Activated gamma-delta T cell (primary cell): ENCODE results near the gene VSTM2B.

Source experiments
- DNase-seq: peaks from one replicate; lab custom pipeline; 2025; lab: John Stamatoyannopoulos, UW

Gene VSTM2B

DNA sequence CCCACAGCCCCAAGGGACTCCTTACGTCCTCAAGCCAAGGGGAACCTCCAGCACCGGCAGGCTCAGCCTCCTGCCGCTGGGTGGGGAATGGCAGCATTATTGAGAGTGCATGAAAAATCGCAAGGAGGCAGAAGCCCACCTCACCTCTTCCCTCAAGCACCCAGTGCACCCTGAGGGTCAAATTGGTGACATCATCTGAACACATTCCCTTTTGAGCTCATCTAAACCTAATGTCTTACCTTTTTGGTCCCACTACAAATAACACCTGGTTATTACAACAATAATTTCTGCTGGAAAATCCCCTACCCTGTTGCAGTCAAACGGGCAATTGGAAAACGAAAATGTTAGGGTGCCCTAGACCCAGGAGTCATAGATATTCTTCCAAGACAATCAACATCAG, 68.1 kb downstream of the VSTM2B start:
- DNase-seq: no peak

DNA sequence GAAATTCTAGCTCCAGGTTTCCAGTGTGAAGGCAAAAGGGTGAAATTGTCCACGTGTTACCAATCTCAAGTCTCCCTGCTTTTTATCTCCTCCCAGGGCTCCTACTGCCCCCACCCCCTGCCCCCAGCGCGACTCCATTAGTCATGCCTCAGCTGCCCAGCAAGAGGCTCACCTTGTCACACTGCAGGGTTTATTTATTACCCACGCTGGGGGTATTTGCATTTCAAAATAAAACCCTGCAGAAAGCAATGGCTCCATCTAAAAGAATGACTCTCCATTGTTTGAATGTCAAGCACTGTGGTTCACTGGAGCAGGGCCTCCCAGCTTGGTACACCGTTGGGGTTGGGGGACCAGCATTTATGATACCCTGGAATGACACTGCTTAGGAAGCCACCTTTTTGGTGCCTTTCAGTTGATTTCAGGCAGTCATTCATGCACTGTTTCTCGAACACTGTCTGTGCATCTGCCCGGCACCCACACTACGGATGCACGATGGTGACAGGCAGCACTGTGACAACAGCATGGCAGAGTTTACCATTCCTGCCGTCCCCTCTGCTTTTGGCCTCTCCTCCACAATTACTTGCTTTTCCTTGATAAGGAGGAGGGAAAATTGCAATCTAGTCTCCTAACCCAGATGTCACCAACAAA, 70.4 kb downstream of the VSTM2B start:
- no peak for DNase-seq

DNA sequence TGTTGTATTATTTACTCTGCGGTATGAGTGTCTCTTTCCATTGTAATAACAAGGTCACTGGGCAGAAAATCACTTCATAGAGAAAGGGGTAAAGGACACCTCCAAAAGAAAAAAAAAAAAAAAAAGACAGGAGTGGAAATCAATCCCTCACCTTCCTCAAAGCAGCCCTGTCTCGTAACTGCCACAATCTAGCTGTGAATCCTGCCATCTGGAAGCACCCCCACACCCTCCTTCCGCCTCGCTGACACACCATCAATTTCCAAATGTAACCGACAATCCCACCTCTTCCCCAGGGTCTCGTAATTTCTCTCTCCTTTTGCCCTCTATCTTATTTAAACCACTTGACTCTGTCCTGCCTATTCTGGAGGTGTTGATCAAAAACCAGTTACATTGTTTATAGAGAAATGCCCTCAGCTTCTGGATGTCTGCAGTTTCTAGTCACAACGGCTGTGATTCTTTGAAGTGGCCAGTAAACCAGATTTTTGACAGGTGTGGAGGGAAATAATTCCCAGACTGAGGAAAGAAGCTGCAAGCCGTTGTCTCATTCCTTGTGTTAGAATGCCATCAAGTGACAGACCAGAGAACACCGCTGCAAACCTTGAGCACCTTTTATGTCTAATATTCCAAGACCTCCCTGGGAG, 71.2 kb downstream of the VSTM2B start:
- DNase-seq: no peak

DNA sequence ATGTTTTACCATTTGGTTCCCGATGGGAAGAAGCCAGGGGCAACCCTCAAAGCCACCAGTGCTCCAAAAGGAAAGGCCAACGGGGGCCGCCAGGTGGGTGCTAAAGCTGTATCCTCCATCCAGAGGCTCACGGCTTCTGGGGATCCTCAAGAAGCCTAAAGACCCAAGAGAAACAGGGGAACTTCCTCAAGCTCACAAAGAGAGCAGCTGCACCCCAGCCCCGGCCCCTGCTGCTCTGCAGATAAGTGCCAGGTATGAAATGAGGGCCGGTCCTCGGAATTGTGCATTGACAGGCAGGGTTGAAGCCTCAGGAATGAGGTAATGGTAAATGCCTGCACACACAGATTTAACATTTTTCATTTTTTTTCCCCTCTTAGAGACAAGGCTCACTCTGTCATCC, 72.2 kb downstream of the VSTM2B start:
- no peak for DNase-seq

DNA sequence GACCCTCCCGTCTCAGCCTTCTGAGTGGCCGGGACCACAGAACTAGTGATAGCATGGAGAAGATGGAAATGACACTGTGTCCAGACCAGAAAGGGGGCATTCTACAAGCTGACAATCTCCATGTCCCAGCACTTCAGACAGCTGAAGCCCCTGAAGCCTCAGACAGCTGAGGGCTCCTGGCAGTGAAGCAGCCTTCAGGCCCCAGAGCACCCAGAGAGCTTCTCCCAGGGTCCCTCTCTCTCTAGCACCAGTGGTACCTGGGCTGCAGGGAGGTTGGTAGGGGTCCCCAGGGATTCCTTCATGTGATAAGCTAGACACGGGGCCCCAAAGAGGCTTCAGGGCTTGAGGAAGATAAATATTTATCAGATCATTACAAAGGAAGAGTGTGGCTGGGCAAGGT, 72.7 kb downstream of the VSTM2B start:
- no peak for DNase-seq

DNA sequence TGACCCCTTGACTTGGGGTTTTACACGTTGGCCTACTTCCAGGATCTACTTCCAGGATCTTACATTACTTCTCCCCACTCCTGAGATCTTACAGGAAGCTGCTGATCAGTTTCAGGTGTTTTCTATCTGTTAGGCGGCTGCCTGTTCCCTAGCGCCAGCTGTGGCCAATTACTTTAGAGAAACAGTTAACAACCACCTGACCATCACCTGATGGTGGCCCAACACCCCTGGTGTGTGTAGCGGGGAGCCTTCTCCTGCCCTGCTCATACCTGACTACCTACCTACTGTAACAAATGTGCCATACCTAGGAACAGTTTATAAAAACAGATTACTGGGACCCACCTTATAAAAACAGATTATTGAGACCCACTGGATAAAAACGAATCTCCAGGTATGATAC, 77.5 kb downstream of the VSTM2B start:
- DNase-seq: no peak

DNA sequence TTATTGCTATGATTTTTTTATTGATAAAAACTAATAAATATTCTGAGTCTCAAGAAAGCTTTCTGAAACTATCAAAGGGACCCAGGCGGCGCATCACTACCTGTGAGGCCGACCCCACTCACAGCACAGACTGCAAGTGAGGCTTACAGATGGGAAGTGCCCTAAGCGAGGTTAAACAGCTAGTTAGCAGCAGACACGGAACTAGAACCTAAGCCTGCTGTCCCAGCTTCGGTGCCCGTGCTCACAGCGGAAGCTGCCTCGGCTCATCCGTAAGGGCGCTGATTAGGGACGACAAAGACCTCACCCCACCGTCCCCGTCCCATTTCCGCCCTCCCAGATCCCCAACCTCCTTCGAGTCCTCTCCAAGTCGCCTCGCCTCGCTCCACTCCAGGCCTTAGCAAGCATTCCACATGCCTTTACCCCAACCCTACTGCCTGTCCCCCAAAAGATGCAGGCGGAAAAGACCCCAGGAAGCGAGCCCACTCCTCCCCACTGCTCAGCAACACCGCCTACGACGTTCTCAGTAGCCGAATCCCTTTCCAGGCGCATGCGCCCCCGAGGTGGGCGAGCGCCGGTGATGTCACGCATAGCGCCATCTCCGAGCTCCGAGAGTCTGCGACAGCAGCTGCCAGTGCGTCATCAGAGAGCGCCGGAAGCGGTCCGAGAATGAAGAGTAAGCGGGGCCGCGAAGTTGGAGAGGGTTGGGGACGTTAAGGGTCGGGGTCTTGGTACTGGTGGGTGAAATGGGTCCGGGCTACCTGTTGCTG, 80.0 kb downstream of the VSTM2B start, which contains the start of gene POP4:
Gene POP4 (plus strand): TSS at position 631 of the 767 bp plus-strand sequence. CDS start 36 bp downstream, at position 667.
- DNase-seq: peak; percentile 91

DNA sequence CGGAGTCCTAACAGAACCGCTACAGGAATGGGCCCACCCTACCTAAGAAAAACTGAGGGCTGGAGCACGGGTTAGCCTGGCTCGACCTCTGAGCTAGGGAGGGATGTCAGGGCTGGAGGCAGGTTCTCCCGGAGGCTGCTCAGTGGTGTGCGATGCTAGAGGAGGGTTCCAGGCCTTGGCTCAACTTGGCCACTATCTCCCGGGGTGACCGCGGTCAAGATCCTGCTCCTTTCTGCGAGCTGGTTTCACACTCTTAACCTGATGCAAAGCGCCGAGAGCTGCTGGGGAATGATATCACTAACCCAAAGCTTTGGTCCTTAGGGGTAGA, 80.6 kb downstream of the VSTM2B start:
- DNase-seq: no peak

DNA sequence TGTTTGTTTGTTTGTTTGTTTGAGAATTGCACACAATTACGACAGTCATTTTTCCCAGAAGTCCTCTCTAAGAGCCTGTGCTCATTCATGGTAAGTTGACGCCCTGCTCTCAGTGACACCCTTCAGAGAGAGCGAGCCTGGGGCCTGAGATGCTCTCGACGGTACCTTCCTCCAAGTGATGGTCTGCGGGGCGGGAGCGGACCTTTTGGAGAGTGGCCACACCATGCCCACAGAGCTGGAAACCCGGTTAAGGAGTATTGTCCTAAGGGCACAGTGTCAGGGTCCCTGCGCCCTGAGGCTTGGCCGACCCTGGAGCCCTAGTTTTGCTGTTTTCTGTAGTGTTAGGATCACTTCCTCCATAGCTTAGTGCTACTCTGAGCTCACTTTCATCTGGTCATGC, 83.8 kb downstream of the VSTM2B start:
- DNase-seq: no peak

DNA sequence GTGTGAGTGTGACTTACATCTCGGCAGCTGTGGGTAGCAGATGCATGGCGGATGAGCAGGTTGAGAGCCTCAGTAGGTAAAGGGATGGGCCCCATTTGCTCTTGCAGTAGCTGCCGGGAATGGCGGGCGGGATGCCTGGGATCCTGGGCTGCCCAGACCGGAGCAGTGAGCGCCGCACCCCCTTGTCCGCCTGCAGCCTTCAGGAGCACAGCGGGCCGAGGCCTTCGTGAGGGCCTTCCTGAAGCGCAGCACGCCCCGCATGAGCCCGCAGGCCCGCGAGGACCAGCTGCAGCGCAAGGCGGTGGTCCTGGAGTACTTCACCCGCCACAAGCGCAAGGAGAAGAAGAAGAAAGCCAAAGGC, 84.4 kb downstream of the VSTM2B start:
- no peak for DNase-seq

DNA sequence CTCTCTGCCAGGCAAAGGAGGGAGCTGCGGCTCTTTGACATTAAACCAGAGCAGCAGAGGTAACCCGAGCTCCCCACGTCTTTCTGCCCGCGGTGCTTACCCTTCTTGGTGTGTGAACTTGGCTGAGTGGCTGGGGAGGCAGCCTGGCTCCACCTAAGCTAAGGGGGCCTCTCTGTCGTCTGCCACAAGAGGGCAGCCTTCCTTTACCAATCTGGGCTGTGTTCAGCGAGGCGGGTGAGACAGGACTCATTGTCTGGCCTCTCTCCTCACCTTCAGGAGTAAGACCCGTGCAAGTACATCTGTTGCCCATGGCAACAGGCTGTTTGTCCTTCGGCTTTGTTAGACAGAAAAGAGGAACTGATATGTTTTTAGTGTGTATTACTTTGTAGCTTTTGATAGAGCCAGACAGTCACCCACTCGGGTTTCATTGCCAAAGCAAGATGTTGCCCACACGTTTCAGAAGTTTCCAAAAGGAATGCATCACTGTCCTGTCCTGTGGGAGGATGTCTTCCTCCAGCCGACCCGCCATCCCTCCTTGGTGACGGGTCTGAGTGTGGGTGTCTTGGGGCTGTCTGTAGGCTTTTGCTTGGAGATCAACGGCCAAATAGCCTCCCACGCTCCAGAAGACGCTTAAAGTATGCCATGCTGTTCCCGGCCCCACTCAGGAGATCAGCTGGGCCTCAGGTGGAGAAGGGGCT, 84.9 kb downstream of the VSTM2B start:
- DNase-seq: no peak

DNA sequence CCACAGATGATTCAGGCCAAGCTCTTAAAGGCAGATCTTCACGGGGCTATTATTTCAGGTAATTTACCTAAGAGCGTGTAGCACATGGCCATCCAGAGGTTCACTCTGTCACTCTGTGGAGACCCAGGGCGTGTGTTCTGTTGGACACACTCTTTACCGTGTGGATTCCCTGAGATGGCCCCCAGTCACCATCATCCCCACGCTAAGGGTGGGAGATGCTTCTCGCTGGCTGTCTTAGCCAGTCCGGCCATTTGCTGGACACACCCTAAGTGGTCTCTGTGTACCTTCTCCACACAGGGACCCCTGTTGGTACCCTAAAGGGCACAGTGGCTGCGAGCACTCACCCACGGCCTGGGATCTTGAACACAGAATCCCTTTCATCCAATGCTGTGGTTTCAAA, 86.3 kb downstream of the VSTM2B start:
- DNase-seq: no peak

DNA sequence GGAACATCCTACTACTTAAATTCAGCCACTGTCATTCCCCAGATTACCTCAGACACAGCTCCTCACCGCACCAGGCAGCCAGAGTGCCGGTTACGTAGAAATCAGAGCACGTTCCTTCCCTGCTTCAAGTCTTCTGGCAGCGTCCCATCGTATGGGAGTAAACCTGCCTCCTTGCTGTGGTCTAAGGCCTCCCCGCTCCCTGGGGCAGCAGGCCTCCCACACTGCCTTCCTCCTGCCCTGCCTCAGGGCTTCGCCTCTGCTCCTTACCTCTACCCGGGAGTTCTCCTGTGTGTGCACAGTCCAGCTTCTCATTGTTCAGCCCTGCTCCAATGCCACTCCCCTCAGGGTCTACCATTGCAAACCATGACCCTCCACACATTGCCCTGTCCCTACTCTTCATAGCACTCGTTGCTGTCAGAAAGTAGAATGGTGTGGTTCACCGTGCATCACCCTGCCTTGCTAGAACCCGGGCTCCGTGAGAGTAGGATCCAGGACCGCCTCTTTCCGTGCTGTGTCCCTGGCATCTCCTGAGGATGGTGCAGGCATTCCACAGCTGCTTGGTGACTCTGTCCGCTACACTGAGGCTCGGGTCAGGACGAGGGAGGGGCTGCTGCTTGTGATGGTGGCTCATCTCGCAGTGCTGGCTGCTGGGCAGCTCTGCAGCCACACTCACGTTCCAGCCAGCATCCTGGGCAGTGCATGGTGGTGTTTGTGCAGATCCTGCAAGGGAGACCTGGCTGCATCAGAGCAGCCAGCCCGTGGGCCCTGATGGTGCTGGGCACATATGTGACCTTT, 87.2 kb downstream of the VSTM2B start:
- DNase-seq: no peak

DNA sequence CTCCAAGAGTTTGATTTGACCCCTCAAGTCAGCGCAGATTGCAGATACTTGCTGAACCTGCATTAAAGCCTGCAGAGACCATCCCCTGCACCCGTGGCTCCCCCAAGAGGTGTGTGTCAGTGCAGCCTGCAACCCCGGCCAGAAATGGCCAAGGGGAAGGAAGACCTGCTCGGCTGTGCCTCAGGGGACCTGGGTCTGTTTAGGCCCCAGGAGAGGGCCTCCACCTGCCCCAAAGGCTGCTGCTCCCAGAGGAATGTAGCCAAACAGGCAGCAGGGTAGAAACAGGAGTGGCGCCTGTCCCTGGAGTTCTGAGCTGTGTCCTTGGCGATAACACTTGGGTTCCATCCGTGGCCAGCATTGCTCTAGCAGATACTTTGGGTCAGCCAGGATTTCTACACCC, 88.3 kb downstream of the VSTM2B start:
- no peak for DNase-seq
